GM19035 (cell line): Measurements from ENCODE around the gene FAP.

Source experiments
- ATAC-seq: cut with Tn5 transposase; IDR thresholded peaks from one replicate; pipeline ENCODE4 v1.9.1; 2021; ENCODE audit not compliant: unreplicated experiment

The FAP gene

DNA sequence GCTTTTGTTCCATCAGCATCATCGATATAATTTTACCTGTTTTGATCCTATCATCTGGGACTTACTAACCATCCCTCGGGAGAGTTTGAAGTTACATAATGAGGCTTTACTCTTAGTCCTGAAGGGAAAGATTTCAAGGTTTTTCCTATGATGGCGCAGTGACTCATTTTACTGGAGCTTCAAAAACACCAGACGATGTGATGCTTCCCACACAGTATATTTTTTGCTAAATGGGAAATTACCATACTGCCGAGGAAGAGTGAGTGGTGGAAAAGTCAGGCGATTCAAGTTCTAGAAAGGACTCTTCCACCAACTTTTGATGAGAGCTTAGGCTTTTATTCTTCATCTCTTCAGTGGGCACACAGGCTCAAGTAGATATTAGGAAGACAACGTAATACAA is 46.6 kb downstream of the FAP start:
- no peak for ATAC-seq

DNA sequence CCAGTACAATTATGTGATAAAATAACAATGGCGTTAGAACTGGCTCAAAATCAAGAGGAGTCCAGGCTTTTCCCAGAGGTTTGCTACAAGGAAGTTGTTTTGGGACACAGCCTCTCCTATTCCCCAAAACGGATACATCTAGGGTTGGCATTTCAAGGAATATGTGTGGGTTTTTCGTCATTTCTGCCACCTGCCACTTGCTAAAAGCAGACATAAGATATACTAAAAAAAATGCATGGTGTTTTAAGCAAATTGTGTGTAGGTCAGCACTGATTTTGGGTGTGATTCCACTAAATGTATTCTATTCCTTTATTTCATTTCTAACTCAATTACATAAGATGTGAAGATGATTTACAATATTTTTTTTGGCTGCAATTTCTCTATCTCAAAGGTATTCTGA is 54.8 kb downstream of the FAP start:
- ATAC-seq = no peak

DNA sequence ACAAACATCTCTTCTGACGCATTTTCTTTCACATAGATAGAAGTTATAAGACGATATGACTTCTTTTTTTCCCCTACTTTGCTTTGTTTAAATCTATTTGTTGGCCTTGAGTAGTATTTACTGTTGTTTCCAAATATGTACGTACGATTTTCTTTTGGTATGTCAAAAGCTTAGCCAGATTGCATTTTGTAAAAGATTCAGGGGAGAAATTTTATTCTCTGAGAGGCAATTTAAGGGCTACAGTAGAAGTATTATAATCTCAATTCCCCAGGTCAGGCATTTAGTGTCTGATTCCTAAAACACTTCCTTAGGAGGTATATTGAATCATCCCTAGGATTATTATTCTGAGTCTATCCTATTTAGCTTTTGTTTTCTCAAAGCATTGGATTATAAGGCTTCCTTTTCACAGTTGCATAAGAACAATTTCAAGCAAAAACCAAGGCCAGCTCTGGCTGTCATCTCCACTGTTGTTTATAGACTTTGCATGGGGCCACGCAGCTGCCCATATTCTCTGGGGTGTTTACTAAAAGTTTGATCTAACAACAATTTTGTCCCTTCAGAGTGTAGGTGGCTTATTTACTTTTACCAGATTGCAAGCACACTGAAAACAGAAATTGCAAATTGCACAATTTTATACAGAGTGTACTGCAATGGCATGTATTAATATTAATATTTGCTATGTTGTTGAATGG is 57.6 kb downstream of the FAP start:
- ATAC-seq = no peak

DNA sequence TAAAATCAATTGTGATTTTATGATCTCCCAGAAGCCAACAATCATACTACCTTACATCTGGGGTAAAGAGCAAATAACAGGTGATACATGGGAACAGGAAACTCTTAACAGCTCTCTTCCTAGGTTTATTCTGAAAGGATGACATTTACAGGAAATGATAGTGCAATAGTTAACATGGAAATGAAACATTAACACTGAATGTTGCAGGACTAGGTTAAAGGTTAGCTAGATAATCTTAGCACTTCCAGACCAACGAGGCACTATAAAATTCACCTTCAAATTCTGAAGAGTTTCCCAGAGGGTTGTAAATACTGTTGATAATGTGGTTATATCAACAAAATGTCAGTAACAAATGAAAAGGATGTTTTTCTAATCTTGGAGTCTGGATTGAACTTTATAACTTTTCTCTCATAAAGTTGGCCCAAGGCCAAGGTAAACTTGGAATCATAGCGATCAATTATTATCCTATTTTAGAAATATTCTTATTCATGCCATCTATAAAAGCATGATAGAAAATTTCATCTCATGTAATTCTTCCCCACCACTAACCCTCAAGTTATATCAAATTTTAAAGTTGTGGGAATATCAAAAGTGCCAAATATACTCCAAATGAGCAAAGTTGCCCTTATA is 58.3 kb downstream of the FAP start:
- ATAC-seq = no peak

DNA sequence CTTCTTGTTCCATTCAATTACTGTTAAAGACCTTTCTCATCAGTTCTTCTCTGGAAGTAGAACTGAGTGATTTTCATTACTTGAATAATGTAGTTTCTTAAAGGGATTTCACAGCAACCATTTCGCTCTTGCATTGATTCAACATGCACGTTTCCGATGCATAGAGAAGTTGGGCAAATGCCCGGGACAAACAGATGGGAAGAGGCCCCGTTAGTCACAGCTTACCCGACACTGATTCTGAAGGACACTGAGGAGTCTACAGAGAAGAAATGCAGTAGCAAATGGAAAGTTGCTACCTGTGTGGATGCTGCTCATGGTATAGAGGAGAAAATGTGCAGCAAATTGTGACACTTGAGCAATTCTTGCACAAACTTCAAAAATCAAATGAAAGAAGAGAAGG is 58.9 kb downstream of the FAP start:
- no peak for ATAC-seq

DNA sequence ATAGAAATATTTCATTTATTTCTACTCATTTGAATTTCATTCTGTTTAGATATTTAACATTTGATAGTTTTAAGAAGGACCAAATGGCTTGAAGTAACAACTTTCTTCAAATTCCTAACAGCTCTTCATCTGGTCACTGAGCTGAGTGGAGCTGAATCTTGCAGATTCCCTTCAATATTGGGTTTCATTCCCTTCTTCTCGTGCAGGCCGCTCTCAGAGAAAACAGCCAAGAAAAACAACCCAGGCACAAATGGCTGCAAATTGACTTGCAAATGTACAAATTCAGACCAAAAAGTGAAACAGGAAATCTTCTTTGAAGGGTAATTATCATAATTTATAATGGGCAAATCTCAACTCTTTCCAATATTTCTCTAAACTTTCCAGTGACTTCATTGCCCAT is 60.9 kb downstream of the FAP start:
- no peak for ATAC-seq

DNA sequence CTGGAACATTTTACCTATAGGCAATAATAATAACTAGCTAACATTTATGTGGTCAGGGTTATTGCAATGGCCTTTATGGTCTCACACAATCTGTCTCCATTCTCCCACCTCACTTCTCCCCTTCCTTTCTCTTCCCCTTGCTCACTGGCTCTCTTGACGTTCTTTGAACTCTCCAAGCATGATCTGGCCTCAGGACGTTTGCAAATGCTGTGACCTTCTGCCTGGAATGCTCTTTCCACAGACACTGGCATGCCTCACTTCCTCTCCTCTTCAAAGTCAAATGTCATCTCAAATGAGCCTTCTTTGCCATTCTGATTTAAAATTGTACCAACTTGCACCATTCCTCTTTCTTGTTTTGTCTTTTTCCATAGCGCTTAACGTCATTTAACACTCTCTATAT is 65.9 kb downstream of the FAP start:
- no peak for ATAC-seq

DNA sequence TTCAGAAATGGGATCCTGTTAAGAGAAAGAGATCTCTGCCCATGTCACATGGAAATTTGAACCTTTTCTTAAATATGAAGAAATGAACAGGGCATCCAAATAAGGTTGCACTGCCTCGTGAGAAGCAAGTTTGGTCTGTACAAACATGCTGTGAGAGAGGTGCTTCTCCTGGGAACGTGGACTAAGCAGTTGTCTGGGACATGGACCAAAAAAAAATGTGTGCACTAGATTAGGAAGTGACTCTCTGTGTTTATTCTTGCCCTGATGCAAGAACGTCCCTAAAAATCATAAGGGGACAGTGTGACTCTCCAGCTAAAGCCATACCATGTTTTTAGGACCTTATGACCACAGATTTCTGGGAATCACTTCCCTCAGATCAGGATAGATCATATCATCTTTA is 67.5 kb downstream of the FAP start:
- no peak for ATAC-seq

DNA sequence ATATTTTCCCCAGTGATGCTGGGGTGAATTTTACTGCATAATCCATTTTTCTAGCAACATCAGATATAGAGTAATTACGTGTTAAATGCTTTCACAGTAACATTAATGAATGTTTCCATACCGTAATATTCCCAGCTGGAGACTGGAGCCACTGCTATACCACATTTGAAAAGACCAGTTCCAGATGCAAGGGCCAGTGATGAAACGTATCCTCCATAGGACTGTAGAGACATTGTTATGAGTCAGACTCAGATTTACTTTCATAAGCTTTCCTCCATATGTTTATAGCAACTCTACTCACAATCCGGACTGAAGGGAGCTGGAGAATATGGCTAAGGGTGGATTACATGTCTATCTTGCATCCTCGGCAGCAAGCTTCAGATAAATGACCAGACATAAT is 68.5 kb downstream of the FAP start:
- ATAC-seq = no peak

DNA sequence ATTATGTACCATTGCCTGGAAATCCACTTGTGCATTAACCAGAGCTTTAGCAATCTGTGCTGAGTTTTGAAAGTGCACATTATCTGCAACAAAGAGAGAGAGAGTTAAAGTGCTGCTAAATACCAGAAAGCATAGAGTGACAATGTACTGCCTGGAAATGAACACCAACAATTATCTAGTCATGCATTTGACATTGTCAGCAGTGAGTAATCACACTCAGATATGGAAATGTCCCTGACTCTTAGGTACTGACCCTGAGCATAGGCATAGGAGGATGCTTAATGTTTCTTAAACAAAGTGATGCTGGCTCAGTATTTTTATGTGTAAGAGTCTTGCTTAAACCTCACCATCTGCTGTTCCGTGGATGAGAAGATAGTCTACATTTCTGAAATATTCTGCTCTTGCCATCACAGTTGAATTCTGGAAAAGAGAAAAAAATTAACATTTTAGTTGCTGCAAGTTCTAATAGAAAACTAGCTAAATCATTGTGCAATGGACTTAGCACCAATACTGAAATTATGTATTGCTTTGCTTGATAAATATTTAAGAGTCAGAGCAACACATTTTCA is 70.4 kb downstream of the FAP start:
- ATAC-seq = no peak

DNA sequence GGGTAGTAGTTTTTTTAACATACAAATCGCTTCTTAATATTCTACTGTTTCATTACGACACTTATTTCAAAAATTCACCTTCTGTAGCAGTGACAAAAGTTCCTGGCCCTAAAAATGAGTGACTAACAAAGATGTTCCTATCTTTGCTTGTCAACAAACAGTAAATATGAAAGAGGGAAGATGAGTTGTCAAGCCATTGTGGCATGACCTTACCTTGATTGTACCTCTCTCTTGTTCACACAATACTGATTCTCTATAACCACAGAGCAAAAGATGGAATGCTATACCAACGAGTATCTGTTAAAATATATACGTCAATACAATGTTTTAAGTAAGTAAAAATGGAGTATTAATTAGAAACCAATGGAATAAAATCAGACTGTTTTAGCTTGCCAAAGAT is 76.5 kb downstream of the FAP start:
- ATAC-seq = no peak

DNA sequence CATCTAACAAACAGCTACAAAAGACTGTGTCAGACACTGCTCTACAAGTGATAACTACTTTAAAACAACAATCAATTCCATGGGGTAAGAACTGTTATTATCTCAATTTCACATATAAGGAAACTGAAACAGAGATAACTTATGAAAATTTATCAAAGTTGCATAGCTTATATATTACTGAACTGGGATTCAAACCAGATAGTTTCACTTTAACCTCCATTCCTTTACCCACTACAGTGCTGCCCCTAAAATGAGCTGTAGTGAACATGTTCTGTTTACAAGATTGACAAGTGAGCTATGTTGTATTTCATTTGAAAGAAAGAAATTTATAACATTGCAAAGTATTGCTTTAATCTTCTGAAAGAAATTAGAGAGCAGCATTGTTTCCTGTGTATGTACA is 77.1 kb downstream of the FAP start:
- ATAC-seq = no peak

DNA sequence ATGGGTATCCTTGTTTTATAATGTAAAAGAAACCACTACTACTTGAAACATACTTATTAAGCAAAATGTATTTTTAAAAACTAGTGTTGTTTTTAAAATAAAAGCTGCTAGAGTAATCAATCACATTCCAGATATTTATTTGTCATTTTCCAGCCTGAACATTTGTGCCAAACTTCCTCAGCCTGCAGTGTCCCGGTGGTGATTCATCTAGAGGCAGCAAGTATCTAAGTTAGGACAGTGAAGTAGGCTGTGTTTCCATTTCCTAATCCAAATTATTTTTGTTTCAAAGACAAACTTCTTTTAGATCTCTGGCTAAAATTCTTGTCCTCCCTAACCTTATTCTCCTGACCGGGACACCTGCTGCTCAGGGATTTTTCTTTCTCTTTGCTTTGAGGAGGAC is 78.4 kb downstream of the FAP start:
- no peak for ATAC-seq

DNA sequence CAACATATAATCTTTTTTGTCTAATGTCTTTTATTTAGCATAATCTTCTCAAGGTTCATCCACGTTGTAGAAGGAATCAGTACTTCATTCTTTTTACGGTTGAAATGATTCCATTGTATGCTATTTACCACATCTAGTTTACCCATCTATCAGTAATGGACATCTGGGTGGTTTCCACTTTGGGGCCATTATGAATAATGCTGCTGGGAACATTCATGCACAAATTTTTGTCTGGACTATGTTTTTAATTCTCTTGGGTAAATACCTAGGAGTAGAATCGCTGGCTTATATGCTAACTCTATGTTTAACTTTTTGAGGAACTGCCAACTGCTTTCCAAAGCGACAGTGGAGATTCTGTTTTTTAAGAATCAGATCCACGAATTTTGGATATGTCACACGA is 83.8 kb downstream of the FAP start:
- ATAC-seq = no peak

DNA sequence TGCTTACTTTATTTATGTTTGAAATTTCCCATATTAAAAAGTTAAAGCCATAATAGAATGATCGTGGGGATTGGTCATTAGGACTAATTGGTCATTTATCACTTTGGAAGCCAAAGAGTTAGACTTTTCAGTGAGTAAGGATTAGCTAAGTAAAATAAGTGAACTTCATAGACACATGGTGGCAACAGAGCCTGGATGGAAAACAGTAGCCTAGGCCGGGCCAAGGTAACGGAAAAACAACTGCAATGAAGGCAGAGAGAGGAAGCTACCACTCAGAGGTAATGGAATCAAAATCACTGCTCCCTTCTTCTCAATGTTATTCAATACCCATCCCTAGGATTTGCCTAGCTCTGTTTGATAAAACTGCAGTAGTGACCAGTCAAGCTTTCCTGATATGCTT is 87.1 kb downstream of the FAP start:
- no peak for ATAC-seq

DNA sequence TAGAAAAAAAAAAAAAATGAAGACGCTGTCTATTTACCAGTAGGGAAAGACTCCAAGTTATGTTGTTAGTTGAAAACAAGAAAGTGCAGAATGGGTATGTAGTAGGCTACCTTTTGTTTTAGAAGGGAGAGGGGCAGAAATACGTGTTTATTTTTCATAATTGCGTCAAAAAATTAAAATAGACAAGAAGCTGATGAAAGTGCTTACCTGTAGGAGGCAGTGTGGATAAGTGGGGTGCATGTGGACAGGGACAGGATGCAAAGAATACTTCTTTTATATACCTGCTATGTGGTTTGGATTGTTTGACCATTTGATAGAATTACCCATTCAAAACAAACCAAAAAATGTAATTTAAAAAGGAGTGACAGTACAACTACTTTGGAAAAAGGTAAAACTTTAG is 88.2 kb downstream of the FAP start:
- no peak for ATAC-seq

DNA sequence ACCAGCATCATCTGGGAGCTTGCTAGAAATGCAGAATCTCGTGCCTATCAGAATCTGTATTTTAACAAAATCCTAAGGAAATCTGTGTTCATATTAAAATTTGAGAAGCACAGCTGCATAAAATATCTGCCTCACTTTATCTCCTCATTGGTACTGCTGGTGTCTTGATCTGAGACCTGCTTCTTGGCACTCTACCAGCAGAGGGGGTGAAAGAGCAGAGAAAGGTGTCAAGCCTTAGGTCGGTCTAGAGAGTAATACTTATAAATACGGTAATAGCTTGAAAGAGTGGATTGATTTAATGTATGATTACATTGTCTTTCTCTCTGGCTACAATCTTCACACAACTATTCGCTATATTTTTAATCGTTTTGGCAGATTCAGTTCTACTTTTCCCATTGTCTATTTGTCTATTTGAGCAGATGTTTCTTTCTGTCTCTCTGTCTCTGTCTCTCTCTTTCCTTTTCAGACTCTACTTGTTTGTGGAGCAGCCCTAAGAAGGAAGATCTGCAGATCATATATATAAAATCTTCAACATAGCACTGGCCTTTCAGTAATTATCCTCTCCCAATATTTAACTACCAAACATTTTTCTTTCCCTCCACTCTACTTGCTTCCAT is 89.5 kb downstream of the FAP start:
- ATAC-seq = peak; percentile 98

DNA sequence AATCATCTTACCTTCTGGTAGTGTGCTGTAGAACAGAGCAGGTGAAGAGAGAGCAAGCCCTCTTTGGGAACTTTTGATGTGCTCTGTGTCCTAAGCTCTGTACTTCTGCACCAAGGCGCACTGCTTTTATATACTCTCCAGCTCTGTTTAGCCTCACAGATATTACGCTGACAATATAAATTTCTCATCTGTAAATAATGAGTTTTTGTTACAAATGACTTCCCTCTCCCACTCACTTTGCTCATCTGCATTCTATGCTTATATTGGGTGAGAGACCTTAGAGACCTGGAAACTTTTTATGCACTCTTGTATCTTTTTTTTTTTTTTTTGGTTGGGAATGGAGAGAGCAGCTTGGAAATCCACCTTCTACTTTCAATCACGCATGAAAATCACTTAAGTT is 91.1 kb downstream of the FAP start, which contains the start of gene GCG:
Gene GCG (minus strand): TSS at position 101 of the 400 bp plus-strand sequence. CDS start 3,069 bp downstream, outside the sequence.
- ATAC-seq = no peak

DNA sequence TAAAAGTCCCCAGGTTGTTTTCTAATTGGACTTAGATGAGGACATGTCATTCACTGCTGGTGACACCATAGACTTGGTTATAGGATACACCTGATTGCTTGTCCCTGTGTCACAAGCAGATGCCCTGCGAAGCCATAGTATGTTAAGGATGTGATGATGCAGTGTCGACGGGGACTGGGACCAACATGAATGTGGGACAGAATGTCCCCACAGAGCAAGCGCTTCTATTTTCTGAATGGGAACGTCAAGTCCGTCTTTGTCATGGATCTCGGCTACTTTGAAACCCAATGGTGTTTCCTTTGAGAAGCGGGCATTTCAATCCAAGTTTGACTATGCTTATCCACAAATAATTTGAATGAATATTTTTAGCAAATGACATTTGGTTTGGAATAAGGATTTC is 93.3 kb downstream of the FAP start:
- ATAC-seq = no peak

DNA sequence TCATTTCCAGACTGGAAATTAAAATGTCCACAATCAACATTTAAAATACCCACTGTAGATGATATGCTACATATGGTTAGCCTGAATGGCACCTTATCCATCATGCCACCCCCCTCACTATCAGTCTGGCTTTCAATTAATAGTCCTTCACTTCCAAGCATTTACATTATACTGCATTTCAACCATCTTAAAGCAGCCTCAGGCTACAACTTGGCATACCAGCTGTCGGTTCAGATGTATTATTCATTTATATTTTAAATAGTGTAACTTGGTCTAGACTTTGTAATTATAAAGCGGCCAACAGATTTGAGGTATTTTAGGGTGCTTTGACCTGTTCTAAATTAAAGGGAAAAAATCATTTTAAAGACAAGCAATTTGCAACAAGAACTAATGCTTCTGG is 93.8 kb downstream of the FAP start:
- no peak for ATAC-seq

DNA sequence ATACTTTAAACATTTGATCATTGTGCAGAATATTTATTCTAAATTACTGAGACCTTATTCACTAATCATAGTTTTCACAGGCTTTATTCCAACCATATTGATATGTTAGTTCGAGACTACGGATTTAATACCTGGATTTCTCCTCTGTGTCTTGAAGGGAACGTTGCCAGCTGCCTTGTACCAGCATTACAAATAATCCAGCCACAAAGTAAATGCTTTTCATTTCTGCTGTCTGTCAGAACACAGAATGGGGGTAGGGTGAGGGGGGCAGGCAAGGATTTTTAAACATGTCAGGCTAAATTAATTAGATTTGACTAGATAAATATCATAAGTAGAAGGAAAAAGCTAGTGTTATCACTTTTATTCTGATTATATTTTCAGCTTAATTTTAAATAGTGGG is 94.3 kb downstream of the FAP start:
- ATAC-seq = no peak

DNA sequence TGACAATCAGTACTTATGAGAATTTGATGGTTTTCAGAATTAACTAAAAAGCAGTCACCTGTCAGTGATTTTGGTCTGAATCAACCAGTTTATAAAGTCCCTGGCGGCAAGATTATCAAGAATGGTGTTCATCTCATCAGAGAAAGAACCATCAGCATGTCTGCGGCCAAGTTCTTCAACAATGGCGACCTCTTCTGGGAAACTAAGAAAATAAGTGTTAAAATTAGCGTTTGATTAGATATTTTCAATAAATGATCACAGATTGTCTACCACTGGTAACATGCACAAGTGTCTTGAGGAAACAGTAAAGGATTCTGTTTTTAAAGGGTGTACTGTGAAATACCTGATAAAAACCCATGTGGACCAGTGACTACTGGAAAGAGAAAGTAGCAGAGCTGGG is 99.3 kb downstream of the FAP start:
- no peak for ATAC-seq
